Body of pancreas (tissue), 4 donors: Measurements from ENCODE around the gene SERPINA1. TPM values are rescaled to one million over a fixed set of nuclear protein-coding genes. Genes with fewer than 3 reads are reported as not detected.

ENCODE experiments used
- ATAC-seq: fragments of 150-250 bp; one replicate; pipeline ENCODE4 v1.9.1; 2016
- DNase-seq, 4 donors: peaks; one replicate each; pipeline ENCODE4 v3.0.0-alpha.2; 2019
- H3K27ac ChIP-seq, 4 donors: fragments of 200-600 bp; sonication (generic); 1 replicate in 3 of 4; 2 replicates in 1 of 4; pipeline versions ENCODE4 v1.5.1 to v1.6.1; 2016 to 2019; ENCODE audit warnings: mild to moderate bottlenecking in 1 of 4, mixed read lengths in 1 of 4, moderate library complexity in 1 of 4
- H3K27me3 ChIP-seq, 2 donors: fragments of 200-600 bp; sonication (generic); one replicate each; pipeline ENCODE4 v1.6.0; 2016; ENCODE audit warnings: mild to moderate bottlenecking in 1 of 2
- H3K36me3 ChIP-seq, 2 donors: fragments of 200-600 bp; sonication (generic); replicated peaks in 1 of 2; 2 replicates each; pipeline ENCODE4 v1.5.1; 2016; ENCODE audit warnings: low read depth in 2 of 2; ENCODE audit not compliant: insufficient read depth in 1 of 2
- H3K4me1 ChIP-seq: fragments of 200-600 bp; sonication (generic); one replicate; pipeline ENCODE4 v1.6.0; 2016
- H3K4me3 ChIP-seq, 2 donors: fragments of 200-600 bp; sonication (generic); 1 replicate in 1 of 2; 2 replicates in 1 of 2; pipeline ENCODE4 v1.5.1; 2016 to 2019
- H3K9me3 ChIP-seq, 3 donors: fragments of 200-600 bp; sonication (generic); 1 replicate in 2 of 3; 2 replicates in 1 of 3; pipeline ENCODE4 v1.5.1; 2016
- POLR2A ChIP-seq, 3 donors: fragments of 450-650 bp; IDR thresholded peaks; one replicate each; pipeline ENCODE4 v1.6.1; 2016; ENCODE audit warnings: antibody characterized with exemption in 3 of 3, mild to moderate bottlenecking in 2 of 3
- WGBS, 2 donors: methylation state at CpG; one replicate each; pipeline ENCODE4 v1.1.5; 2017; 5-methylcytosine and 5-hydroxymethylcytosine counted together
- intact Hi-C: fragments of 100-400 bp; cut with DNase I; formaldehyde crosslinking; loops from one replicate; pipeline ENCODE4 v1.15.1; 2023
- total RNA-seq, 2 donors: library from RNA; depleted of rRNA; stranded (reverse); fragments of >200 nt; gene quantifications; one replicate each; pipeline ENCODE4 v1.1.0, GENCODE V29; 2016
- TF ChIP-seq, protein P1 (sequence below), 7 experiments: fragments of 450-650 bp in 4 of 7; fragments of 200-600 bp in 3 of 7; sonication (generic) in 3 of 7; IDR thresholded peaks; one replicate each; pipeline ENCODE4 v1.5.1; 2016 to 2019; ENCODE audit warnings: antibody characterized with exemption in 7 of 7

The SERPINA1 gene
- total RNA-seq, 2 donors from 2014 or later: 77.8 to 86.4 TPM

DNA sequence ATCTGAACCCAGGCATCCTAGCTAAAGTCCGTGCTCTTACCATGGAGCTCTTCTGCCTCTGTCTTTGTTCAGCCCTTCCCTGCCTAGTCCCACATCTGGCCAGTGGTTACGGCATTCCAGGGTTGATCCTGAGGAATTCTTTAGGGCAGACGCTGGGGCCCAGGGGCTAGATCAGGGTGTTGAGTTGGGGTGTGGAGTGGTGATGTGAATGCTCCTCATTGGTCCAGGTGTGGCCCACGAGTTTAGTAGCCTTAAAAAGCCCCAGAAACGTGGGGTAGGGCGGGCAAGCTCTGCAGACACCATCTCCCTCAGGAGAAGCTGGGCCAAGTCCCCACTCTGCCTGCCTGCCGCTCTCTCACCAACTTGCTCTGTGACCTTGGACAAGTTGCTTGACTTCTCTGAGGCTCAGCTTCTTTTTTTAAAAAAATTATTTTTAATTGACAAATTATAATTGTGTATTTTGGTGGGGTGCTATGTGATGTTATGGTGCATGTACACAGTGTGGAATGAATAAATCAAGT is 56.3 kb downstream of the SERPINA1 start:
- H3K4me3 ChIP-seq: no peak overlapping the region
- DNase-seq (no peak), ATAC-seq (no peak)
- intact Hi-C loops: no loop called here
- no peak overlapping the region for H3K27ac ChIP-seq
- H3K27me3 ChIP-seq: no peaks in the 10 kb centered on the region
- H3K36me3 ChIP-seq: no peaks in the 10 kb centered on the region
- TF ChIP-seq POLR2A (IDR thresholded peaks at IDR 0.05): no peak
- TF ChIP-seq, protein P1, sequence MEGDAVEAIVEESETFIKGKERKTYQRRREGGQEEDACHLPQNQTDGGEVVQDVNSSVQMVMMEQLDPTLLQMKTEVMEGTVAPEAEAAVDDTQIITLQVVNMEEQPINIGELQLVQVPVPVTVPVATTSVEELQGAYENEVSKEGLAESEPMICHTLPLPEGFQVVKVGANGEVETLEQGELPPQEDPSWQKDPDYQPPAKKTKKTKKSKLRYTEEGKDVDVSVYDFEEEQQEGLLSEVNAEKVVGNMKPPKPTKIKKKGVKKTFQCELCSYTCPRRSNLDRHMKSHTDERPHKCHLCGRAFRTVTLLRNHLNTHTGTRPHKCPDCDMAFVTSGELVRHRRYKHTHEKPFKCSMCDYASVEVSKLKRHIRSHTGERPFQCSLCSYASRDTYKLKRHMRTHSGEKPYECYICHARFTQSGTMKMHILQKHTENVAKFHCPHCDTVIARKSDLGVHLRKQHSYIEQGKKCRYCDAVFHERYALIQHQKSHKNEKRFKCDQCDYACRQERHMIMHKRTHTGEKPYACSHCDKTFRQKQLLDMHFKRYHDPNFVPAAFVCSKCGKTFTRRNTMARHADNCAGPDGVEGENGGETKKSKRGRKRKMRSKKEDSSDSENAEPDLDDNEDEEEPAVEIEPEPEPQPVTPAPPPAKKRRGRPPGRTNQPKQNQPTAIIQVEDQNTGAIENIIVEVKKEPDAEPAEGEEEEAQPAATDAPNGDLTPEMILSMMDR (IDR thresholded peaks at IDR 0.05): no peak
- no peaks in the 10 kb centered on the region for H3K4me1 ChIP-seq
- H3K9me3 ChIP-seq: no peaks in the 10 kb centered on the region
- 61 to 62% methylated on average over 7 of the region's 7 CpGs for WGBS, 2 donors

DNA sequence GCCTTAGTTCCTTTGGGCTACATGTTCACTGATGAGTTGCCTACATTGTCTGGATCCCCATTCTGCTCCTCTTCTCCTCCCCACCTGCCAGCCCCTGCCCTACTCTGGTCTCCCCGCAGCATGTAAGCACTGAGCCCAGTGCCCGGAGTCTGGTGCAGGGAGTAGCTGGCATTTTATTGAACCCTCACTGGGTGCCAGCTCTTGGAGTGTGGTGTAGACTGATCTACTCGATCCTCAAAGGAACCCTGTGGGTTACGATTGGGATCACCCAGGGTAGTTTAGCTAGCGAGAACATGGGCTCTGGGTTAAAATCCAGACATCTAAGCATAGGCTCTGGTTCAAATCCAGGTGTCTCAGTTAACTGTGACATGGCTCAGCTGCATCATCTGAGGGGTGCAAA is 56.9 kb downstream of the SERPINA1 start:
- H3K27me3 ChIP-seq: no peaks in the 10 kb centered on the region
- intact Hi-C loops: no loop called here
- H3K4me1 ChIP-seq: no peaks in the 10 kb centered on the region
- H3K27ac ChIP-seq: no peak overlapping the region
- no peak overlapping the region for H3K4me3 ChIP-seq
- H3K9me3 ChIP-seq: no peaks in the 10 kb centered on the region
- WGBS, 2 donors: 75 to 85% methylated on average over 4 to 5 of the region's 5 CpGs
- DNase-seq (no peak), ATAC-seq (no peak)
- TF ChIP-seq, protein P1 (IDR thresholded peaks at IDR 0.05): no peak
- no peak for TF ChIP-seq POLR2A (IDR thresholded peaks at IDR 0.05)
- H3K36me3 ChIP-seq: no peaks in the 10 kb centered on the region

DNA sequence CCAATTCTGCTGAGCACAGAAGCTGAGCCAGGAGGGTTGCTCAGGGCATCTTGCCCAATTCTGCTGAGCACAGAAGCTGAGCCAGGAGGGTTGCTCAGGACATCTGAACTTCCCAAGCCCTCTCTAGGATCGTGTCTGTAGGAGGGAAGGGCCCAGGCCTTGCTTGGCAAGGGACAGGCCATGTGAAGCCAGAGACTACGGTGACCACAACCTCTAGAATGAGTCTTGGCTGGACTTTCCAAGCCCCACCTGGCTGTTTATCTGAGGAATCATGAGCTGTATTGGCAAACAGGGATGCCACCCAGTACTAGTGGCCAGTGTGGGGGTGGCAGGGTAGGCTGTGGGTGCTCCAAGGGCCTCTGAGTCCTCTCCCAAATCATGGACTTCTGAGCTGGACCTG is 57.5 kb downstream of the SERPINA1 start:
- intact Hi-C loops: no loop called here
- Histone ChIP-seq H3K27ac (no peak overlapping the region), H3K9me3 (no peaks in the 10 kb centered on the region), H3K4me3 (no peak overlapping the region), H3K4me1 (no peaks in the 10 kb centered on the region), H3K27me3 (no peaks in the 10 kb centered on the region), H3K36me3 (no peaks in the 10 kb centered on the region)
- TF ChIP-seq POLR2A (IDR thresholded peaks at IDR 0.05): no peak
- TF ChIP-seq, protein P1 (IDR thresholded peaks at IDR 0.05): no peak
- WGBS, 2 donors: 44 to 60% methylated on average over 2 of the region's 2 CpGs
- ATAC-seq: no peak
- no peak for DNase-seq

DNA sequence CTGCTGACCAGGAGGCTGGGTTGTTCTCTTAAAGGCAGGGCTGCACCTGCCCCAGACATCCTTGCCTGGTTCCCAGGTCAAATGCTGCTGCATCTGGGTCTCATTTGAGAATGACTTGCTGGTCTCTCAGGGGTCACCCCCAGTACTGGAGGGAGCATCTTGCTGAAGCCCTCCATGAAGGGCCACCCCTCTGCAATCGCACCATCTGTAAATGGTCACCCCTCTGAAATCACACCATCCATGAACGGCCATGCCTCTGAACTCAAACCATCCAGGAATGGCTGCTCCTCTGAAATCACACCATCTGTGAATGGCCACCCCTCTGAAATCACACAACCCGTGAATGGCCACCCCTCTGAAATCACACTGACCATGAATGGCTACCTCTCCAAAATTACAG is 58.0 kb downstream of the SERPINA1 start:
- H3K9me3 ChIP-seq: no peaks in the 10 kb centered on the region
- intact Hi-C loops: no loop called here
- no peak overlapping the region for H3K27ac ChIP-seq
- TF ChIP-seq, protein P1 (IDR thresholded peaks at IDR 0.05): no peak
- TF ChIP-seq POLR2A (IDR thresholded peaks at IDR 0.05): no peak
- no peak for DNase-seq
- WGBS, 2 donors: 53 to 57% methylated on average over 2 to 3 of the region's 3 CpGs
- H3K27me3 ChIP-seq: no peaks in the 10 kb centered on the region
- H3K36me3 ChIP-seq: no peaks in the 10 kb centered on the region
- no peaks in the 10 kb centered on the region for H3K4me1 ChIP-seq
- ATAC-seq: no peak
- H3K4me3 ChIP-seq: no peak overlapping the region

DNA sequence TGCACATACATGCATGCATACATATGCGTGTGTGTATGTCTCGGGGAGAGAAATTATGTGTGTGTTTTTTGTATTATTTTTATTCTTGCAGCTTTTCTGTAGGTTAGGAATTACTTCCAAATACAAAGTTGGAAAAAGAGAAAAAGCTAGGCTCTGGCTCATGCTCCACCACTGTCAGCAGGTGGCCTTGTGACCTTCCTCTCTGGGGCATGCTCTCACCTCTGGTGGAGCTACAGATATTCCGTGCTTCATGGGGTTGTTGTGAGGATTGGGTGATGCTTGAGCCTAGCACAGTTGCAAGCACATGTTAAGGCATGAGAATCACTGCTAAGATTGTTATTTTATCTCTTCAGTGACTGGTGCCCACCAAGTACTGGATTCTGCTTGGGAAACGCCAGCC is 58.5 kb downstream of the SERPINA1 start:
- TF ChIP-seq POLR2A (IDR thresholded peaks at IDR 0.05): no peak
- ATAC-seq (no peak), DNase-seq (no peak)
- Histone ChIP-seq H3K36me3 (no peaks in the 10 kb centered on the region), H3K4me1 (no peaks in the 10 kb centered on the region), H3K9me3 (no peaks in the 10 kb centered on the region), H3K27ac (no peak overlapping the region), H3K27me3 (no peaks in the 10 kb centered on the region), H3K4me3 (no peak overlapping the region)
- 79 to 85% methylated on average over 4 of the region's 4 CpGs for WGBS, 2 donors
- intact Hi-C loops: no loop called here
